ENCODE data around the gene GPRASP1.

GPRASP1 gene

GRCh38 chrX:102697494-102697893 lies 46.2 kb downstream of the GPRASP1 start:
- no peak for DNase-seq
